Endothelial cell of umbilical vein (primary cell): ENCODE measurements around the gene PLB1. TPM values are rescaled to one million over a fixed set of nuclear protein-coding genes. Genes with fewer than 3 reads are reported as not detected.

Experiments used
- BruUV-seq: library from RNA; stranded (reverse); fragments of 400-500 nt; replicated peaks from 2 replicates; lab custom pipeline; 2021; lab: Mats Ljungman, UMichigan
- CTCF ChIA-PET: fragments of 300-600, 350-600 bp; sonication (Branson Sonifier 250); formaldehyde crosslinking; loops from one replicate; lab custom pipeline; 2021; ENCODE audit warnings: antibody characterized with exemption, inconsistent platforms; lab: Charles Lee
- POLR2A ChIA-PET: fragments of 300-600, 350-600 bp; sonication (Branson Sonifier 250); formaldehyde crosslinking; loops from one replicate; lab custom pipeline; 2021; ENCODE audit warnings: antibody characterized with exemption, inconsistent platforms; lab: Charles Lee
- DNase-seq: peaks from one replicate; pipeline ENCODE4 v3.0.0-alpha.2; 2011; ENCODE audit warnings: low read depth, low spot score
- FAIRE-seq: peaks from 2 replicates; lab custom pipeline; 2011; peaks lifted over from hg19 to GRCh38; lab: Jason Lieb, UNC
- H2AFZ ChIP-seq: 2 replicates; pipeline ENCODE4 v1.6.0; 2012; ENCODE audit warnings: low read depth, low read length, control low read depth, inconsistent platforms
- H3K27ac ChIP-seq: 2 replicates; pipeline ENCODE4 v1.5.1; 2011; ENCODE audit warnings: low read depth, mild to moderate bottlenecking, control low read depth, low read length, moderate library complexity; ENCODE audit not compliant: insufficient read depth
- H3K27me3 ChIP-seq, 2 experiments: 2 replicates each; pipeline versions ENCODE4 v1.6.0 to v1.6.1; 2011; ENCODE audit warnings: low read length in 2 of 2, mixed read lengths in 1 of 2; ENCODE audit not compliant: control insufficient read depth in 2 of 2, insufficient read depth in 2 of 2
- H3K36me3 ChIP-seq, 2 experiments: 2 replicates in 1 of 2; 3 replicates in 1 of 2; pipeline ENCODE4 v1.5.1; 2011; ENCODE audit warnings: low read length in 2 of 2, mild to moderate bottlenecking in 1 of 2, moderate library complexity in 1 of 2; ENCODE audit not compliant: control insufficient read depth in 2 of 2, insufficient read depth in 2 of 2; ENCODE audit errors: extremely low read depth in 1 of 2
- H3K4me1 ChIP-seq: 3 replicates; pipeline ENCODE4 v1.5.1; 2011; ENCODE audit warnings: mild to moderate bottlenecking, low read length; ENCODE audit not compliant: control insufficient read depth, insufficient read depth; ENCODE audit errors: extremely low read depth
- H3K4me2 ChIP-seq: 2 replicates; pipeline ENCODE4 v1.6.1; 2011; ENCODE audit warnings: low read length, control low read depth, mixed read lengths; ENCODE audit not compliant: insufficient read depth
- H3K4me3 ChIP-seq, 3 experiments: fragments of 200-600 bp in 1 of 3; sonication (generic), shearing (Covaris generic) in 1 of 3; replicated peaks in 1 of 3; 2 replicates each; pipeline ENCODE4 v1.5.1; 2011 to 2016; ENCODE audit warnings: control low read depth in 3 of 3, low read length in 3 of 3, mild to moderate bottlenecking in 2 of 3, inconsistent platforms in 1 of 3, low read depth in 1 of 3, moderate library complexity in 1 of 3; ENCODE audit not compliant: insufficient read depth in 1 of 3
- H3K79me2 ChIP-seq: 2 replicates; pipeline ENCODE4 v1.6.0; 2012; ENCODE audit warnings: low read length, inconsistent platforms; ENCODE audit not compliant: control insufficient read depth, insufficient read depth
- H3K9ac ChIP-seq: replicated peaks from 2 replicates; pipeline ENCODE3; 2011; ENCODE audit warnings: low read length, control low read depth; ENCODE audit not compliant: insufficient read depth; ENCODE audit errors: extremely low read depth
- H3K9me1 ChIP-seq: replicated peaks from 3 replicates; pipeline ENCODE4 v1.6.0; 2011; ENCODE audit warnings: mild to moderate bottlenecking, low read length; ENCODE audit not compliant: control insufficient read depth, insufficient read depth; ENCODE audit errors: extremely low read depth
- H3K9me3 ChIP-seq: replicated peaks from 2 replicates; pipeline ENCODE4 v1.5.1; 2012; ENCODE audit warnings: low read length, inconsistent platforms; ENCODE audit not compliant: control insufficient read depth, insufficient read depth
- H4K20me1 ChIP-seq: replicated peaks from 2 replicates; pipeline ENCODE3; 2011; ENCODE audit warnings: mild to moderate bottlenecking, low read length; ENCODE audit not compliant: control insufficient read depth, insufficient read depth; ENCODE audit errors: extremely low read depth
- CTCF ChIP-seq, 2 donors: IDR thresholded peaks; 1 replicate in 1 of 2; 2 replicates in 1 of 2; pipeline ENCODE4 v1.5.1; 2011; ENCODE audit warnings: low read length in 2 of 2, mild to moderate bottlenecking in 2 of 2, moderate library complexity in 2 of 2, control low read depth in 1 of 2, inconsistent platforms in 1 of 2, low read depth in 1 of 2; ENCODE audit not compliant: insufficient read depth in 1 of 2; ENCODE audit errors: extremely low read depth in 1 of 2
- EZH2 ChIP-seq: IDR thresholded peaks from 2 replicates; pipeline ENCODE4 v1.6.1; 2012; ENCODE audit warnings: borderline replicate concordance, low read depth, mild to moderate bottlenecking, moderate library complexity, low read length, inconsistent platforms; ENCODE audit not compliant: severe bottlenecking
- FOS ChIP-seq: IDR thresholded peaks from 2 replicates; pipeline ENCODE4 v1.6.1; 2011; ENCODE audit warnings: mild to moderate bottlenecking, low read length, moderate library complexity, borderline replicate concordance; ENCODE audit not compliant: insufficient read depth
- GATA2 ChIP-seq: IDR thresholded peaks from 2 replicates; pipeline ENCODE4 v1.7.0; 2011; ENCODE audit warnings: low read depth, mild to moderate bottlenecking, moderate library complexity, mixed read lengths, low read length; ENCODE audit not compliant: insufficient read length, insufficient read depth
- JUN ChIP-seq: IDR thresholded peaks from 2 replicates; pipeline ENCODE4 v1.6.1; 2011; ENCODE audit warnings: borderline replicate concordance, low read depth; ENCODE audit not compliant: insufficient read length, insufficient read depth
- MAX ChIP-seq: IDR thresholded peaks from 2 replicates; pipeline ENCODE4 v1.6.1; 2011; ENCODE audit not compliant: insufficient read depth, insufficient read length
- MYC ChIP-seq: IDR thresholded peaks from one replicate; pipeline ENCODE4 v1.6.1; 2011; ENCODE audit warnings: mild to moderate bottlenecking, low read depth, low read length
- POLR2A ChIP-seq: IDR thresholded peaks from 2 replicates; pipeline ENCODE4 v1.6.1; 2012; ENCODE audit warnings: low read depth, mild to moderate bottlenecking, control low read depth, low read length
- POLR2AphosphoS5 ChIP-seq: IDR thresholded peaks from 2 replicates; pipeline ENCODE4 v1.6.1; 2012; ENCODE audit warnings: low read depth, mild to moderate bottlenecking, control low read depth, low read length, moderate library complexity; ENCODE audit not compliant: insufficient read depth
- dilution Hi-C: fragments of 300-500 bp; cut with MboI; formaldehyde crosslinking; loops from one replicate; pipeline ENCODE4 v1.15.0; 2019; ENCODE audit warnings: low sequenced_read_pairs; ENCODE audit not compliant: extremely low pct_ligation_motif_present
- intact Hi-C: fragments of 100-400 bp; cut with micrococcal nuclease; formaldehyde crosslinking; loops from one replicate; pipeline ENCODE4 v1.10.0; 2022
- polyA plus RNA-seq, 4 experiments: library from polyadenylated mRNA; depleted of rRNA in 3 of 4; stranded (reverse) in 3 of 4; unstranded in 1 of 4; fragments of >200 nt; gene quantifications; 2 replicates each; pipeline versions ENCODE4 v1.2.1 to v1.2.3, GENCODE V29; 2011 to 2012; ENCODE audit warnings: missing spikeins in 1 of 4
- total RNA-seq: library from RNA; stranded (reverse); gene quantifications from 2 replicates; pipeline ENCODE4 v1.2.3, GENCODE V29; 2021

Gene PLB1
- total and polyA plus RNA-seq, 2 donors (not counting 3 experiments of a cell fraction or from before 2014, with no cell fraction given), result 0.75 to 0.80 TPM

GRCh38 chr2:28643327-28643726 lies 147.5 kb downstream of the PLB1 start:
- H3K36me3 ChIP-seq, result no peaks in the 10 kb centered on the region
- no peaks in the 10 kb centered on the region for H3K79me2 ChIP-seq
- H3K9me3 ChIP-seq, result no peaks in the 10 kb centered on the region
- ChIA-PET CTCF (no interaction called here), POLR2A (no interaction called here)
- no peak for DNase-seq
- H2AFZ ChIP-seq, result no peak overlapping the region
- no peak overlapping the region for H3K4me2 ChIP-seq
- H3K9ac ChIP-seq, result no peak overlapping the region
- no TSS peak for BruUV-seq
- no peaks in the 10 kb centered on the region for H3K27me3 ChIP-seq
- no peak overlapping the region for H3K27ac ChIP-seq
- FAIRE-seq, result no peak
- H4K20me1 ChIP-seq, result no peaks in the 10 kb centered on the region
- TF ChIP-seq POLR2A, result no peak
- no peak for TF ChIP-seq EZH2
- no peak for TF ChIP-seq GATA2
- TF ChIP-seq CTCF (IDR thresholded peaks at IDR 0.05; ENCODE audit: extremely low read depth in 1 of 2, insufficient read depth in 1 of 2, low read depth in 1 of 2, low read length in 2 of 2), result no peak
- TF ChIP-seq POLR2AphosphoS5, result no peak
- no peak for TF ChIP-seq FOS
- no peak for TF ChIP-seq JUN
- TF ChIP-seq MYC, result no peak
- no peak for TF ChIP-seq MAX
- H3K4me3 ChIP-seq, result no peak overlapping the region
- no peaks in the 10 kb centered on the region for H3K9me1 ChIP-seq
- dilution Hi-C loops, result no loop called here
- H3K4me1 ChIP-seq, result peaks cover 6% of the 10 kb centered on the region
- intact Hi-C loops, result no loop called here
